Erythroblast (primary cell): ENCODE data around the gene KIF1A.

Experiments used
- GATA1 ChIP-seq: IDR thresholded peaks from 2 replicates; pipeline ENCODE4 v1.6.1; 2011; ENCODE audit warnings: low read depth, mild to moderate bottlenecking, control low read depth, low read length, moderate library complexity
- POLR2A ChIP-seq: IDR thresholded peaks from 2 replicates; pipeline ENCODE4 v1.6.1; 2011; ENCODE audit warnings: mild to moderate bottlenecking, low read length

DNA sequence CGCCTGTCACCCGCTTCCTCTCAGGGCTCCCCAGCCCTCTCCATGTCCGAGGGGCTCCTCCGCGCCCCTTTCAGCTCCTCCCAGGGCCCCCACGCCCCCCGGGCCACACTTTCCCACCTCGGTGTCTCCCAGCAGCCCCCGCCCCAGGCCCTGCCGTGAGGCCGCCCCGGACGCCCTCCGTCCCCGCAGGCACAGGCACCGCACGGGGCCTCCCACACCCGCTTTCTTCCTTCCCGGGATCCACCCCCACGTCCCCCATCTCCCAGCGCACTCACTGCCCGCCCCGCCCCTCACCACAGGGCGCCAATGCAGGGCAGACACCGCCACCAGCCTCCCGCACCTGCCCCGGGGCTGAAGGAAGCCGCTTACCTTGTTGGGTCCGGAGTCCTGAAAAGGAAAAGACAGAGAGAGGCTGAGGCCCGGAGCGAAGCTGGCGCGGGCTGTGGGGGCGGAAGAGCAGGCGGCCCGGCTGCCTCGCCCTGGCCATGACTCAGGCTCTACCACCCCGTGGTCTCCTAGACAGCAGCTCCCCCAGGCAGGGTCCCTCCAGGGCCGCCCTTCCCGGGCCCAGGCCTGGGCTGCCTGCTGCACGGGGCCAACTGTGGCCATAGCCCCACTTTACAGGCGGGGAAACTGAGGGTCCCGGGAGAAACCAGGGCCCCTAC lies 37.7 kb downstream of the KIF1A start:
- TF ChIP-seq POLR2A (no peak), GATA1 (no peak)
